OCI-LY3 (cell line): Measurements from ENCODE around the gene RALGAPB.

ENCODE experiments used
- CTCF ChIP-seq: fragments of 200-600, 300-600 bp; sonication (generic); IDR thresholded peaks from 2 replicates; pipeline ENCODE4 v1.5.1; 2014; ENCODE audit warnings: antibody characterized with exemption, low read length, low read depth
- EZH2phosphoT487 ChIP-seq: fragments of 200-600 bp; shearing (Covaris generic); IDR thresholded peaks from 2 replicates; pipeline ENCODE4 v1.6.1; 2018; ENCODE audit warnings: antibody characterized with exemption, mixed run types, low read depth

DNA sequence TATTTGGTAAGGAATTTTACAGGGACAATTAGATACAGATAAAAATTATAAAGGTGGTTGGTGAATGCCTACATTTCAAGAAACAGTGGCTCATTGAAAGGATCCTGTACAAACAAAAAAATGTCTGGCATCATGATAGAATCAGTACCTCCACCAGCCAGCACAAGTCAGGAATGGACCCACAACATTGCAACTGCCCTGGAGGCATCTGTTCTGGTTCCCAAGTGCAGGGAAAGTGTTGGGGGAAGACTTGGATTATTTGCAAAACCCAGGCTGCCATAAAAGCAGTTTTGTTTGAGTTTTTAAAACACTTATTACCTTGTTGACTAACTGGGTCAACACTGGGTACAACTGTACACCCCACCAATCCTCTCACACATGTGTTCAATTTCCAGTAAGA, 153.3 kb downstream of the RALGAPB start:
- TF ChIP-seq EZH2phosphoT487 (no peak), CTCF (no peak)
